Body of pancreas (tissue), 4 donors: ENCODE measurements around the gene SIPA1L3. TPM values are rescaled to one million over a fixed set of nuclear protein-coding genes. Genes with fewer than 3 reads are reported as not detected.

Experiments used
- ATAC-seq: fragments of 150-250 bp; one replicate; pipeline ENCODE4 v1.9.1; 2016
- DNase-seq, 4 donors: peaks; one replicate each; pipeline ENCODE4 v3.0.0-alpha.2; 2019
- H3K27ac ChIP-seq, 4 donors: fragments of 200-600 bp; sonication (generic); 1 replicate in 3 of 4; 2 replicates in 1 of 4; pipeline versions ENCODE4 v1.5.1 to v1.6.1; 2016 to 2019; ENCODE audit warnings: mild to moderate bottlenecking in 1 of 4, mixed read lengths in 1 of 4, moderate library complexity in 1 of 4
- H3K27me3 ChIP-seq, 2 donors: fragments of 200-600 bp; sonication (generic); one replicate each; pipeline ENCODE4 v1.6.0; 2016; ENCODE audit warnings: mild to moderate bottlenecking in 1 of 2
- H3K36me3 ChIP-seq, 2 donors: fragments of 200-600 bp; sonication (generic); replicated peaks in 1 of 2; 2 replicates each; pipeline ENCODE4 v1.5.1; 2016; ENCODE audit warnings: low read depth in 2 of 2; ENCODE audit not compliant: insufficient read depth in 1 of 2
- H3K4me1 ChIP-seq: fragments of 200-600 bp; sonication (generic); one replicate; pipeline ENCODE4 v1.6.0; 2016
- H3K4me3 ChIP-seq, 2 donors: fragments of 200-600 bp; sonication (generic); 1 replicate in 1 of 2; 2 replicates in 1 of 2; pipeline ENCODE4 v1.5.1; 2016 to 2019
- H3K9me3 ChIP-seq, 3 donors: fragments of 200-600 bp; sonication (generic); 1 replicate in 2 of 3; 2 replicates in 1 of 3; pipeline ENCODE4 v1.5.1; 2016
- POLR2A ChIP-seq, 3 donors: fragments of 450-650 bp; IDR thresholded peaks; one replicate each; pipeline ENCODE4 v1.6.1; 2016; ENCODE audit warnings: antibody characterized with exemption in 3 of 3, mild to moderate bottlenecking in 2 of 3
- WGBS, 2 donors: methylation state at CpG; one replicate each; pipeline ENCODE4 v1.1.5; 2017; 5-methylcytosine and 5-hydroxymethylcytosine counted together
- intact Hi-C: fragments of 100-400 bp; cut with DNase I; formaldehyde crosslinking; loops from one replicate; pipeline ENCODE4 v1.15.1; 2023
- total RNA-seq, 2 donors: library from RNA; depleted of rRNA; stranded (reverse); fragments of >200 nt; gene quantifications; one replicate each; pipeline ENCODE4 v1.1.0, GENCODE V29; 2016
- TF ChIP-seq, protein P1 (sequence below), 7 experiments: fragments of 450-650 bp in 4 of 7; fragments of 200-600 bp in 3 of 7; sonication (generic) in 3 of 7; IDR thresholded peaks; one replicate each; pipeline ENCODE4 v1.5.1; 2016 to 2019; ENCODE audit warnings: antibody characterized with exemption in 7 of 7

The SIPA1L3 gene
- total RNA-seq, 2 donors from 2014 or later, result 41.5 to 62.0 TPM

GRCh38 chr19:37950471-37951175 is 43.6 kb downstream of the SIPA1L3 start:
- 83 to 91% methylated on average over 24 to 25 of the region's 25 CpGs for WGBS, 2 donors
- H3K27me3 ChIP-seq, result no peaks in the 10 kb centered on the region
- H3K4me3 ChIP-seq, result no peak overlapping the region
- no peak for DNase-seq
- H3K27ac ChIP-seq, result no peak overlapping the region
- no peaks in the 10 kb centered on the region for H3K9me3 ChIP-seq
- ATAC-seq, result no peak
- no peaks in the 10 kb centered on the region for H3K4me1 ChIP-seq
- intact Hi-C loops, result no loop called here
- H3K36me3 ChIP-seq, result no peaks in the 10 kb centered on the region
- TF ChIP-seq POLR2A (IDR thresholded peaks at IDR 0.05), result no peak
- TF ChIP-seq, protein P1, sequence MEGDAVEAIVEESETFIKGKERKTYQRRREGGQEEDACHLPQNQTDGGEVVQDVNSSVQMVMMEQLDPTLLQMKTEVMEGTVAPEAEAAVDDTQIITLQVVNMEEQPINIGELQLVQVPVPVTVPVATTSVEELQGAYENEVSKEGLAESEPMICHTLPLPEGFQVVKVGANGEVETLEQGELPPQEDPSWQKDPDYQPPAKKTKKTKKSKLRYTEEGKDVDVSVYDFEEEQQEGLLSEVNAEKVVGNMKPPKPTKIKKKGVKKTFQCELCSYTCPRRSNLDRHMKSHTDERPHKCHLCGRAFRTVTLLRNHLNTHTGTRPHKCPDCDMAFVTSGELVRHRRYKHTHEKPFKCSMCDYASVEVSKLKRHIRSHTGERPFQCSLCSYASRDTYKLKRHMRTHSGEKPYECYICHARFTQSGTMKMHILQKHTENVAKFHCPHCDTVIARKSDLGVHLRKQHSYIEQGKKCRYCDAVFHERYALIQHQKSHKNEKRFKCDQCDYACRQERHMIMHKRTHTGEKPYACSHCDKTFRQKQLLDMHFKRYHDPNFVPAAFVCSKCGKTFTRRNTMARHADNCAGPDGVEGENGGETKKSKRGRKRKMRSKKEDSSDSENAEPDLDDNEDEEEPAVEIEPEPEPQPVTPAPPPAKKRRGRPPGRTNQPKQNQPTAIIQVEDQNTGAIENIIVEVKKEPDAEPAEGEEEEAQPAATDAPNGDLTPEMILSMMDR (IDR thresholded peaks at IDR 0.05), result no peak

- Histone ChIP-seq H3K27ac (no peak overlapping the region), H3K4me3 (no peak overlapping the region), H3K36me3 (no peaks in the 10 kb centered on the region), H3K27me3 (no peaks in the 10 kb centered on the region), H3K4me1 (no peaks in the 10 kb centered on the region), H3K9me3 (no peaks in the 10 kb centered on the region)
- ATAC-seq, result no peak
- no peak for DNase-seq
- intact Hi-C loops, result no loop called here
- no peak for TF ChIP-seq POLR2A (IDR thresholded peaks at IDR 0.05)
- TF ChIP-seq, protein P1 (IDR thresholded peaks at IDR 0.05), result no peak
- 78 to 79% methylated on average over 4 of the region's 4 CpGs for WGBS, 2 donors
Observed at GRCh38 chr19:37951816-37952210, 44.8 kb downstream of the SIPA1L3 start.

DNA sequence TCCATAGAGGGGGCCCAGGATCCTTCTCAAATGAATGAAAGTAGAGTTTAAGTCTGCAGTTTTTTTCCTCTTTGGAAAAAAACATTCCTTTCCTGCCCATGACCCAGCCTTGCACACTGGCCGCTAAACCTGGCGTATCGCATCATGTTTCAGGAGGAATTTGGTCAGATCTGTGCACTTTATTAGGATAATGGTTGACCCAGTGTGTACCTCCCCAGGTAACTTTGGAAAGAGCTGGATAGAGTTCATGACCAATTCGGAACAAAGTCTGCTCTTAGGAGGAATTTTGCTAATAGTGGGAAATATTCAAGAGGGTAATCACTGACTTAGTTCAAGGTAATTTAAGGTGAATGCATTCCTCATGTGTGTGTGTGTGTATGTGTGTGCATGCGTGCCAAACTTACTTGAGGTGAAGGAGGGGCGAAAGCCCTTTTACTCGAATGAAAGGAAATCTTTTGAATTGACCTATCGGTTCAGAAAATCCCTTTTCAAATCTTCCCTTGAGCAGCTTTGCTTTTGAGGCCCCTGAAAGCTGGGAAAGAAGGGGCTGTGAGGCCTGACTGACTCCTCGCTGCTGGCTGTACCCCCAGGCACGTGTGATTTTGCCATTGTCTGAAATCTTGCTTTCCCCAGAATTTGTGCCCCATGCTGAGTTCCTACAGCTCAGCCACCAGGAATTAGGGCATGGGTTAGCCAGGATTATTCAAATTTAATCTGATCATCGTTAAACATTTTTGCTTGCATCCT is 46.3 kb downstream of the SIPA1L3 start:
- Histone ChIP-seq H3K27ac (peak overlapping the region in 3 of 4 donors; percentile 44 to 60 (median 45)), H3K4me1 (no peaks in the 10 kb centered on the region), H3K27me3 (no peaks in the 10 kb centered on the region), H3K36me3 (no peaks in the 10 kb centered on the region), H3K9me3 (no peaks in the 10 kb centered on the region), H3K4me3 (no peak overlapping the region)
- DNase-seq (no peak), ATAC-seq (peak; percentile 35)
- TF ChIP-seq POLR2A (IDR thresholded peaks at IDR 0.05), result no peak
- TF ChIP-seq, protein P1 (IDR thresholded peaks at IDR 0.05), result no peak
- WGBS, 2 donors, result 54 to 69% methylated on average over 11 of the region's 11 CpGs
- intact Hi-C loops, result no loop called here

DNA sequence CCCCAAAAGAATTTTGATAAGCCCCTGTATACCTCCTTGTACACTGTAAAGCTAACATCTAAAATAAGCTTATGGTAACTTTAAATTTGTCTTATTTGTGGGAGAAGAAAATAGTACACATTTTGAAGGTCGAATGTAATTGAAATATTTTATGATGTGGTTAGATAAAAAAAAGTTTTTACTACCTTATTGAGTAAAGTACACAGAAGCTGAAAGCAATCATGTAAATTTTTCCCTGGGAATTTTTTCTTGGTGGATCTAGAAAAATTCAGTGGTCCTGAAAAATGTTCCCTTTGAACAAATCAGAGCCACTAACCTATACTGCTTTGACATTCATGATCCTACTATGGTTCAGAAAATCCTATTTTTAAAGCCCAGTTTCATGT is 46.9 kb downstream of the SIPA1L3 start:
- H3K27me3 ChIP-seq, result no peaks in the 10 kb centered on the region
- H3K4me3 ChIP-seq, result no peak overlapping the region
- intact Hi-C loops, result no loop called here
- H3K27ac ChIP-seq, result peak overlapping the region in 3 of 4 donors; percentile 15 to 60 (median 45)
- TF ChIP-seq, protein P1 (IDR thresholded peaks at IDR 0.05), result no peak
- TF ChIP-seq POLR2A (IDR thresholded peaks at IDR 0.05), result no peak
- no peak for ATAC-seq
- no peaks in the 10 kb centered on the region for H3K36me3 ChIP-seq
- no peaks in the 10 kb centered on the region for H3K4me1 ChIP-seq
- 11 to 13% methylated on average over 1 of the region's 1 CpG for WGBS, 2 donors
- DNase-seq, result no peak
- no peaks in the 10 kb centered on the region for H3K9me3 ChIP-seq
